ENCODE results near the gene FBL.
"Not testable (repeated sequence)": the region's sequence is repeated elsewhere in the genome, so short reads cannot be mapped to it uniquely, and the experiment has no call there.

FBL gene

GRCh38 chr19:39875401-39875864, 29.3 kb upstream of the FBL start:
- not testable (repeated sequence) for DNase-seq

- no peak for DNase-seq
Observed at GRCh38 chr19:39874404-39874803, 28.2 kb upstream of the FBL start.

- no peak for DNase-seq
Observed at GRCh38 chr19:39873385-39873784, 27.2 kb upstream of the FBL start.

GRCh38 chr19:39871886-39872866, 26.0 kb upstream of the FBL start:
- DNase-seq = no peak

GRCh38 chr19:39871362-39871761, 25.2 kb upstream of the FBL start:
- no peak for DNase-seq

GRCh38 chr19:39870171-39870971, 24.2 kb upstream of the FBL start:
- no peak for DNase-seq

- DNase-seq = no peak
Observed at GRCh38 chr19:39867952-39868351, 21.8 kb upstream of the FBL start.

- DNase-seq = no peak
Observed at GRCh38 chr19:39867133-39867532, 21.0 kb upstream of the FBL start.

GRCh38 chr19:39865953-39866352, 19.8 kb upstream of the FBL start:
- DNase-seq = no peak

- no peak for DNase-seq
Observed at GRCh38 chr19:39865186-39865585, 19.0 kb upstream of the FBL start.

GRCh38 chr19:39864118-39864517, 17.9 kb upstream of the FBL start:
- DNase-seq = no peak

GRCh38 chr19:39858541-39858940, 12.4 kb upstream of the FBL start:
- DNase-seq = no peak

- DNase-seq = no peak
Observed at GRCh38 chr19:39852882-39853281, 6.7 kb upstream of the FBL start.

- DNase-seq = no peak
Observed at GRCh38 chr19:39850892-39851291, 4.7 kb upstream of the FBL start.

- no peak for DNase-seq
Observed at GRCh38 chr19:39848392-39848791, 2.2 kb upstream of the FBL start.

- DNase-seq = no peak
Observed at GRCh38 chr19:39847525-39847924, 1.3 kb upstream of the FBL start.

GRCh38 chr19:39846678-39847486, 703 bp upstream of the FBL start:
- no peak for DNase-seq

GRCh38 chr19:39845584-39845932, 621 bp downstream of the FBL start:
- no peak for DNase-seq

GRCh38 chr19:39845172-39845571, 1.0 kb downstream of the FBL start:
- no peak for DNase-seq

- no peak for DNase-seq
Observed at GRCh38 chr19:39843919-39844793, 2.0 kb downstream of the FBL start.

GRCh38 chr19:39842693-39843435, 3.3 kb downstream of the FBL start:
- DNase-seq = no peak

All from DMS 273 treated with DMSO at 0.1 percent for 48 hours (cell line).